ENCODE results near the gene SHF. TPM values are rescaled to one million over a fixed set of nuclear protein-coding genes. Genes with fewer than 3 reads are reported as not detected.

SHF gene
- total RNA-seq, 1 donor from 2014 or later = 32.2 TPM

DNA sequence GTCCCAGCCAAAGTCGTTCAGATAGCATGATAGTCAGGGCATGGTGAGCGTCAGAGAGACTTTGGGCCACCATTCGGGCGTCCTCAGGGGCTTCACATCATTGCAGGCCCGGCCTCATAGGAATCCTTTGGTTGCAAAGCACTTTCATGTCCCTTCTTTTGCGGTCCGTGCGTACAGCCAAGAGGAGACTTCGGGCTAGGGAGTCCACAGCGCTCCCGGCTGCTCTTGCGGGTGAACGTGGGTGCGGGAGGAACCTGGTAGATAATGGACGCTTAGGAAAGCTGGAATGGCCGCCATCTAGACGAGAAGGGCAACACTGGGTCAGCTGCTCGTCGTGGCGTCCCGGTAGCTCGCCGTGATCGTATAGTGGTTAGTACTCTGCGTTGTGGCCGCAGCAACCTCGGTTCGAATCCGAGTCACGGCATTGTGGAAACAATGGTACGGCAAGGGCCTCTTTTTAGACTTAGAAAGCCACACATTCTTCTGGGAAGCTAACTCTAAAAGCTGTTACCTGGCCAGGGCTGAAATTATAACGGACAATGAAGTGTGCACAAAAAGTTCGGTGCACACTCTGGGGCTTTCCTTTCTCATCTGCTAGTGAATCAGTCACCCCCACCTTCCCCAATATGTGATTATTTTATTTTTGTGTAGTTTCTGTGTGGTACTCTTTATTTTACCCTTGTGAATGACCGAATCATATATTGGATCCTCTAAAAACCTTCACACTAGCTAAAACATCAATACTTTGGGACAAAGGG, 13.2 kb upstream of the SHF start:
- Mint-ChIP-seq H3K36me3 (peaks cover 2% of the 10 kb centered on the region), H3K4me3 (no peak overlapping the region), H3K27me3 (ENCODE audit: insufficient read depth, low read depth) (peaks cover 22% of the 10 kb centered on the region), H3K9me3 (peaks cover 10% of the 10 kb centered on the region), H3K27ac (no peak overlapping the region), H3K4me1 (peaks cover 18% of the 10 kb centered on the region)
- Histone ChIP-seq H3K4me3 (peak overlapping the region; percentile 87), H3K27ac (no peak overlapping the region), H3K4me1 (no peaks in the 10 kb centered on the region), H3K4me2 (peak overlapping the region; percentile 97), H3K79me2 (ENCODE audit: low read depth) (no peaks in the 10 kb centered on the region), H3K36me3 (no peaks in the 10 kb centered on the region), H3K27me3 (peaks cover 9% of the 10 kb centered on the region), H3K9ac (peak overlapping the region; percentile 66), H3K9me3 (ENCODE audit: low read depth) (no peaks in the 10 kb centered on the region), H2AFZ (replicated peaks) (peak overlapping the region; percentile 100), H3F3A (ENCODE audit: low read depth) (peaks cover 25% of the 10 kb centered on the region), H4K20me1 (ENCODE audit: low read depth) (no peaks in the 10 kb centered on the region)
- TF ChIP-seq EZH2 (IDR thresholded peaks at IDR 0.05) = no peak
- no peak for TF ChIP-seq EZH2phosphoT487 (IDR thresholded peaks at IDR 0.05)
- TF ChIP-seq, protein P1, sequence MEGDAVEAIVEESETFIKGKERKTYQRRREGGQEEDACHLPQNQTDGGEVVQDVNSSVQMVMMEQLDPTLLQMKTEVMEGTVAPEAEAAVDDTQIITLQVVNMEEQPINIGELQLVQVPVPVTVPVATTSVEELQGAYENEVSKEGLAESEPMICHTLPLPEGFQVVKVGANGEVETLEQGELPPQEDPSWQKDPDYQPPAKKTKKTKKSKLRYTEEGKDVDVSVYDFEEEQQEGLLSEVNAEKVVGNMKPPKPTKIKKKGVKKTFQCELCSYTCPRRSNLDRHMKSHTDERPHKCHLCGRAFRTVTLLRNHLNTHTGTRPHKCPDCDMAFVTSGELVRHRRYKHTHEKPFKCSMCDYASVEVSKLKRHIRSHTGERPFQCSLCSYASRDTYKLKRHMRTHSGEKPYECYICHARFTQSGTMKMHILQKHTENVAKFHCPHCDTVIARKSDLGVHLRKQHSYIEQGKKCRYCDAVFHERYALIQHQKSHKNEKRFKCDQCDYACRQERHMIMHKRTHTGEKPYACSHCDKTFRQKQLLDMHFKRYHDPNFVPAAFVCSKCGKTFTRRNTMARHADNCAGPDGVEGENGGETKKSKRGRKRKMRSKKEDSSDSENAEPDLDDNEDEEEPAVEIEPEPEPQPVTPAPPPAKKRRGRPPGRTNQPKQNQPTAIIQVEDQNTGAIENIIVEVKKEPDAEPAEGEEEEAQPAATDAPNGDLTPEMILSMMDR (IDR thresholded peaks at IDR 0.05) = no peak
- DNase-seq (ENCODE audit: low spot score) = peak; percentile 80

DNA sequence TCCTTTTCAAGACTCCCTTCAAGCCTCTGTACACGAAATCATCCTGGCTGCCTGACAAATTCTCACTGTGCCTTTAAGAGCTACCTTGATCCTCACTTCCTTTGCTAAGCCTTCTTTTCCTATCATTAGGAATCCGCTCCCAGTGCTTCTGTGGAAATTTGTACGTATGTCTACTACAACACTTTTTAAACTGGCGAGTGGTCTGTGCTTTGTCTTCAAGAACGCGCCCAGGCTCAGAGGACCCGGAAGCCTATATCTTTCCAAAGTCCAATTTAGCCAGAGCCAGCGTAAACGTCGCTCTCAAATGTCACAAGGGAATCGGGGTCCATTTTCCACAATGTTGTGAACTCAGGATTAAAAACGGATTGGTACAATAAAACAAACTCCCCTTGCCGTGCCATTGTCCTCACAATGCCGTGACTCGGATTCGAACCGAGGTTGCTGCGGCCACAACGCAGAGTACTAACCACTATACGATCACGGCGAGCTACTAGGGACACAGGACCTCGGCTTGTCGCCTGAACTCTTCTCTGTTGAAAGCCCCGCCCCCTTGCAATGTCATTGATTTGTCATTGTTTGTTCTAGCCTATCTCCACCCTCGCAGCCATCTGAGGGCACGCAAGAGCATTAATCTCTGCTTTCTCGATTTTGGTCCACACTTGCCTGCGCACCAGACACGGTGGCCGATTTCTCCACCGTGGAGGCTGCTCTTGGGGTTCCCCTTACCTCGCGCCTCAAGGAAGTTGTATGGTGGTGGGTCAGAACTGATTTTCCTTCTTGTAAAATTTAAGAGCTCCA, 12.4 kb upstream of the SHF start:
- H3K4me3 ChIP-seq = peak overlapping the region; percentile 87
- Mint-ChIP-seq H3K9me3 (peaks cover 10% of the 10 kb centered on the region), H3K27me3 (ENCODE audit: insufficient read depth, low read depth) (peaks cover 22% of the 10 kb centered on the region), H3K4me1 (peaks cover 18% of the 10 kb centered on the region), H3K27ac (no peak overlapping the region), H3K36me3 (peaks cover 2% of the 10 kb centered on the region), H3K4me3 (no peak overlapping the region)
- no peaks in the 10 kb centered on the region for H3K9me3 ChIP-seq (ENCODE audit: low read depth)
- no peak overlapping the region for H3K27ac ChIP-seq
- H3K27me3 ChIP-seq = peaks cover 9% of the 10 kb centered on the region
- no peaks in the 10 kb centered on the region for H4K20me1 ChIP-seq (ENCODE audit: low read depth)
- H3F3A ChIP-seq (ENCODE audit: low read depth) = peaks cover 25% of the 10 kb centered on the region
- TF ChIP-seq EZH2phosphoT487 (IDR thresholded peaks at IDR 0.05) = no peak
- TF ChIP-seq, protein P1 (IDR thresholded peaks at IDR 0.05) = peak; percentile 6
- no peaks in the 10 kb centered on the region for H3K36me3 ChIP-seq
- H3K9ac ChIP-seq = peak overlapping the region; percentile 66
- peak overlapping the region; percentile 97 for H3K4me2 ChIP-seq
- H2AFZ ChIP-seq (replicated peaks) = peak overlapping the region; percentile 100
- H3K4me1 ChIP-seq = no peaks in the 10 kb centered on the region
- DNase-seq (ENCODE audit: low spot score) = peak; percentile 94
- H3K79me2 ChIP-seq (ENCODE audit: low read depth) = no peaks in the 10 kb centered on the region

DNA sequence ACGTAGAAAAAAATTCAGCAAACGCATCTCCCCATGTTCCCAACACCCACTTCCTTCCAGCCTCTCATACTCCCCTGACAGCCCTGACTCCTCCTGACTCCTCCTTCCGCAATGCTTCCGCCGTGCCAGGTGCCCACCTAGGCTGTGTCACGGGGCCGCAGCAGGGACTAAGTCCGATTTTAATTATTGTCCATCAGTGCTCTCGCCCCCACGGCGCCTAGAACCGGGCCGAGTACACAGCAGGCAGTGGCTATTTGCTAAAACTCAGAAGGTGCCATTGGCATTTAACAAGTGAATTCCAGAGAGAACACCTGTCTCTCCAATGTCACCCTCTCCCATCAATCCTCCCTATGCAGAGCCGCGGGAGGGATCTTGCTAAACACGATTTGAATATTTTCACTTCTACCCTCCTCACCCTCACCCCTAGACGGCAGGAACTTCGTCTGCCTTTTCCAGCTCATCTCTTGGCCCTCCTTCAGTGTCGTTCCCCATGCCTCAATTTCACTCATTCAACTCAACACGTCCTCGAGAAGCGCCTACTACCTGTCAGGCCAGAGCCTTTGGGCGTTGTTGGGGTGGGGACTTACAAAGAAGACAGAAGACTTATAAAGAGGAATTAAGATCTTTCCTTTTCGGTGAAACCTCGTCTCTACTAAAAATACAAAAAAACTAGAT, 11.5 kb upstream of the SHF start:
- Histone ChIP-seq H4K20me1 (ENCODE audit: low read depth) (no peaks in the 10 kb centered on the region), H3K4me3 (peak overlapping the region; percentile 87), H3K4me1 (no peaks in the 10 kb centered on the region), H2AFZ (replicated peaks) (peak overlapping the region; percentile 66), H3K9me3 (ENCODE audit: low read depth) (no peaks in the 10 kb centered on the region), H3K27ac (no peak overlapping the region), H3K79me2 (ENCODE audit: low read depth) (no peaks in the 10 kb centered on the region), H3K36me3 (no peaks in the 10 kb centered on the region), H3K9ac (no peak overlapping the region), H3F3A (ENCODE audit: low read depth) (peaks cover 25% of the 10 kb centered on the region), H3K4me2 (peak overlapping the region; percentile 97), H3K27me3 (peaks cover 8% of the 10 kb centered on the region)
- H3K4me1 Mint-ChIP-seq = peaks cover 18% of the 10 kb centered on the region
- TF ChIP-seq EZH2phosphoT487 (IDR thresholded peaks at IDR 0.05) (no peak), EZH2 (IDR thresholded peaks at IDR 0.05) (no peak)
- TF ChIP-seq, protein P1 (IDR thresholded peaks at IDR 0.05) = no peak
- no peak overlapping the region for H3K27ac Mint-ChIP-seq
- H3K9me3 Mint-ChIP-seq = peaks cover 10% of the 10 kb centered on the region
- DNase-seq (ENCODE audit: low spot score) = peak; percentile 57
- no peak overlapping the region for H3K4me3 Mint-ChIP-seq
- peaks cover 22% of the 10 kb centered on the region for H3K27me3 Mint-ChIP-seq (ENCODE audit: insufficient read depth, low read depth)
- peaks cover 2% of the 10 kb centered on the region for H3K36me3 Mint-ChIP-seq
